ENCODE measurements around the gene MAD1L1. TPM values are rescaled to one million over a fixed set of nuclear protein-coding genes. Genes with fewer than 3 reads are reported as not detected.

MAD1L1 gene
- total and polyA plus RNA-seq, 2 of the 13 experiments (the other 11 are each of a cell fraction or from before 2014, with no cell fraction given), result 17.4 to 64.7 TPM

GRCh38 chr7:1918881-1919525, 313.7 kb downstream of the MAD1L1 start:
- no peak overlapping the region for H3K9ac ChIP-seq (ENCODE audit: insufficient read depth, low read depth, low read length)
- no peak for TF ChIP-seq CEBPB (IDR thresholded peaks at IDR 0.05; ENCODE audit: borderline replicate concordance, low read depth, low read length)
- no peak for TF ChIP-seq ZNF263 (CRISPR knock-in tag; IDR thresholded peaks at IDR 0.05)
- FAIRE-seq, result no peak
- peak overlapping the region; percentile 9 for H3K27ac ChIP-seq (ENCODE audit: extremely low read length, insufficient read depth, low read length)
- POLR2A ChIA-PET, result no interaction called here
- H3K79me2 ChIP-seq (ENCODE audit: insufficient read depth, low read length), result no peaks in the 10 kb centered on the region
- BruUV-seq (replicated peaks), result no TSS peak
- no peaks in the 10 kb centered on the region for H3K27me3 ChIP-seq (ENCODE audit: control insufficient read depth in 1 of 2, insufficient read depth in 2 of 2, low read length in 2 of 2)
- no peak for DNase-seq (ENCODE audit: low spot score)
- in situ Hi-C loops (cut with HindIII; ENCODE audit: extremely low pct_ligation_motif_present, low pct_unique_long_range_greater_than_20kb) (no loop called here), intact Hi-C loops (cut with micrococcal nuclease; ENCODE audit: unreplicated experiment) (no loop called here)
- no peak overlapping the region for H3K4me2 ChIP-seq (ENCODE audit: low read depth, low read length)
- H4K20me1 ChIP-seq (ENCODE audit: insufficient read depth, low read length), result no peaks in the 10 kb centered on the region
- ATAC-seq, result peak; percentile 8; the same call in 1 of the 3 replicates
- peaks cover 5 to 11% of the 10 kb centered on the region in 2 experiments; a peak in 3 of 5 replicates for H3K36me3 ChIP-seq (replicated peaks in 1 of 2; ENCODE audit: control insufficient read depth in 1 of 2, insufficient read depth in 2 of 2, low read length in 2 of 2)
- peaks cover 12% of the 10 kb centered on the region for H3K4me1 ChIP-seq (ENCODE audit: insufficient read depth, low read length)
- H3K4me3 ChIP-seq (replicated peaks in 1 of 3; ENCODE audit: insufficient read depth in 1 of 3, low read depth in 2 of 3, low read length in 3 of 3), result no peak overlapping the region
- no peak overlapping the region for H2AFZ ChIP-seq (ENCODE audit: low read length)
- H3K9me3 ChIP-seq (ENCODE audit: low read length), result no peaks in the 10 kb centered on the region
- WGBS (ENCODE audit: low lambda C conversion rate), result 94% methylated on average over 22 of the region's 25 CpGs
- CTCF ChIA-PET (ENCODE audit: low intra/inter-chr PET ratio, low total read pairs), result no interaction called here

- Histone ChIP-seq H3K4me2 (ENCODE audit: low read depth, low read length) (no peak overlapping the region), H2AFZ (ENCODE audit: low read length) (no peak overlapping the region), H3K4me1 (ENCODE audit: insufficient read depth, low read length) (peaks cover 12% of the 10 kb centered on the region), H3K79me2 (ENCODE audit: insufficient read depth, low read length) (no peaks in the 10 kb centered on the region), H3K9me3 (ENCODE audit: low read length) (no peaks in the 10 kb centered on the region), H3K4me3 (replicated peaks in 1 of 3; ENCODE audit: insufficient read depth in 1 of 3, low read depth in 2 of 3, low read length in 3 of 3) (no peak overlapping the region), H3K27ac (ENCODE audit: extremely low read length, insufficient read depth, low read length) (no peak overlapping the region), H3K27me3 (ENCODE audit: control insufficient read depth in 1 of 2, insufficient read depth in 2 of 2, low read length in 2 of 2) (no peaks in the 10 kb centered on the region), H3K9ac (ENCODE audit: insufficient read depth, low read depth, low read length) (no peak overlapping the region), H3K36me3 (replicated peaks in 1 of 2; ENCODE audit: control insufficient read depth in 1 of 2, insufficient read depth in 2 of 2, low read length in 2 of 2) (peaks cover 5 to 7% of the 10 kb centered on the region in 2 experiments; a peak in 3 of 5 replicates), H4K20me1 (ENCODE audit: insufficient read depth, low read length) (no peaks in the 10 kb centered on the region)
- POLR2A ChIA-PET, result no interaction called here
- intact Hi-C loops (cut with micrococcal nuclease; ENCODE audit: unreplicated experiment) (no loop called here), in situ Hi-C loops (cut with HindIII; ENCODE audit: extremely low pct_ligation_motif_present, low pct_unique_long_range_greater_than_20kb) (no loop called here)
- no peak for ATAC-seq
- CTCF ChIA-PET (ENCODE audit: low intra/inter-chr PET ratio, low total read pairs), result no interaction called here
- DNase-seq (ENCODE audit: low spot score), result no peak
- FAIRE-seq, result no peak
- BruUV-seq (replicated peaks), result no TSS peak
- 100% methylated on average over 5 of the region's 23 CpGs for WGBS (ENCODE audit: low lambda C conversion rate)
- TF ChIP-seq ZFP82 (CRISPR knock-in tag; IDR thresholded peaks at IDR 0.05; ENCODE audit: borderline replicate concordance) (no peak), ZNF772 (CRISPR knock-in tag; IDR thresholded peaks at IDR 0.05) (no peak), ZNF747 (CRISPR knock-in tag; IDR thresholded peaks at IDR 0.05; ENCODE audit: borderline replicate concordance) (no peak), JUNB (CRISPR knock-in tag; IDR thresholded peaks at IDR 0.05; ENCODE audit: borderline replicate concordance) (no peak), TOPORS (CRISPR knock-in tag; IDR thresholded peaks at IDR 0.05) (no peak), ZNF576 (CRISPR knock-in tag; IDR thresholded peaks at IDR 0.05) (no peak), SUZ12 (IDR thresholded peaks at IDR 0.05; ENCODE audit: low read depth, low read length) (no peak), ZNF652 (CRISPR knock-in tag; IDR thresholded peaks at IDR 0.05; ENCODE audit: borderline replicate concordance, low read depth) (no peak), ZNF644 (CRISPR knock-in tag; IDR thresholded peaks at IDR 0.05; ENCODE audit: low read depth) (no peak), RFX3 (CRISPR knock-in tag; IDR thresholded peaks at IDR 0.05) (no peak), SP140L (CRISPR knock-in tag; IDR thresholded peaks at IDR 0.05; ENCODE audit: borderline replicate concordance) (no peak), HNRNPLL (IDR thresholded peaks at IDR 0.05; ENCODE audit: low read depth, low read length, poor library complexity, severe bottlenecking) (no peak), ZNF543 (CRISPR knock-in tag; IDR thresholded peaks at IDR 0.05) (no peak), ZNF780A (CRISPR knock-in tag; IDR thresholded peaks at IDR 0.05) (no peak), PRDM4 (CRISPR knock-in tag; IDR thresholded peaks at IDR 0.05; ENCODE audit: borderline replicate concordance) (no peak)
Observed at GRCh38 chr7:1918063-1918645, 314.6 kb downstream of the MAD1L1 start.

Data from HepG2 (cell line).